ENCODE measurements around the gene C1orf226.

DNA sequence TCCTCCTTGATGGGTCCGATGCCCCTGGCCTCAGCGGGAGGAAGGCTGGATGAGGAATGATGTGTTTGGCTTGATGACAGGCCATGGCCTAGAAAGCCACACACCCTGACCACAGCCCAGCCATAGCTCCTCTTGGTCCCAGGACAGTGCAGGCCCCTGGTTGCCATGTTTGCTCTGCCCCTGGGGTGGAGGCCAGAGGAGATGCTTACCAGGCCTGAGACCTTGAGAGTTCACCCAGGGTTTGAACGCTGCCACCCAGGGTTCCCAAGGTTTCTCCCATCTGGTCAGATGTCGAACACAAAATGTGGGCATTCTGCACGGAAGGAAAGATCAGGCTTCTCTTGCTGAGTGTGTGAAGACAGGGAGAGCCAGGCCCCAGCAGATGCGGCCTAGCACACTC, 2.6 kb downstream of the C1orf226 start:
- TF ChIP-seq, protein P1, sequence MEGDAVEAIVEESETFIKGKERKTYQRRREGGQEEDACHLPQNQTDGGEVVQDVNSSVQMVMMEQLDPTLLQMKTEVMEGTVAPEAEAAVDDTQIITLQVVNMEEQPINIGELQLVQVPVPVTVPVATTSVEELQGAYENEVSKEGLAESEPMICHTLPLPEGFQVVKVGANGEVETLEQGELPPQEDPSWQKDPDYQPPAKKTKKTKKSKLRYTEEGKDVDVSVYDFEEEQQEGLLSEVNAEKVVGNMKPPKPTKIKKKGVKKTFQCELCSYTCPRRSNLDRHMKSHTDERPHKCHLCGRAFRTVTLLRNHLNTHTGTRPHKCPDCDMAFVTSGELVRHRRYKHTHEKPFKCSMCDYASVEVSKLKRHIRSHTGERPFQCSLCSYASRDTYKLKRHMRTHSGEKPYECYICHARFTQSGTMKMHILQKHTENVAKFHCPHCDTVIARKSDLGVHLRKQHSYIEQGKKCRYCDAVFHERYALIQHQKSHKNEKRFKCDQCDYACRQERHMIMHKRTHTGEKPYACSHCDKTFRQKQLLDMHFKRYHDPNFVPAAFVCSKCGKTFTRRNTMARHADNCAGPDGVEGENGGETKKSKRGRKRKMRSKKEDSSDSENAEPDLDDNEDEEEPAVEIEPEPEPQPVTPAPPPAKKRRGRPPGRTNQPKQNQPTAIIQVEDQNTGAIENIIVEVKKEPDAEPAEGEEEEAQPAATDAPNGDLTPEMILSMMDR (conservative IDR thresholded peaks at IDR 0.05; ENCODE audit: low read depth, low read length): no peak
- no peak for TF ChIP-seq EZH2 (IDR thresholded peaks at IDR 0.05; ENCODE audit: borderline replicate concordance, low read depth, low read length, poor library complexity, severe bottlenecking)
